ENCODE data around the gene FMO1.
A peak's percentile ranks its signal among the peaks of the same experiment; 100 is the strongest.
"Not testable (repeated sequence)": the region's sequence is repeated elsewhere in the genome, so short reads cannot be mapped to it uniquely, and the experiment has no call there.

Gene FMO1

DNA sequence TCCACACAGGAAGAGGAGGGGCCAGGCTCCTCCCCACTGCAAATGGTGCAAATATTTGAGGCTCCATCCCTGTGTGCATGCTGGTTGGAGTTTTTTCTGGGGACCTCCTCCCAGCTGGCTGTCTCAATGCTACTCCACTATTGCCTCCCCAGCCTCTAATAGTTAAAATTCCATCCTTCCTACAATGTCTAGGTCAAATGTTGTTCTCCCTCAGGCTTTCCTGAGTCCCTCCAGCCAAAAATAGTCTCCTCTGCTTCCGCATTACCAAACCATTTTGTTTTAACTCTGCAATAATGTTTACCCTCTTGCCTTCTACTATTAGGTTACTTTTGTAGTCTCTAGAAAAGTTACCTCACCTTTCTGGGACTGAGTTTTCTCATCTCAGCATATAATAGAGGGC, 29.6 kb upstream of the FMO1 start:
- H3K27me3 ChIP-seq (ENCODE audit: control insufficient read depth in 5 of 5, insufficient read depth in 4 of 5, low read length in 5 of 5): no peaks in the 10 kb centered on the region
- H3K4me1 ChIP-seq (ENCODE audit: control insufficient read depth in 5 of 5, insufficient read depth in 5 of 5, low read length in 5 of 5): peaks cover 0 to 41% (median 33%) of the 10 kb centered on the region in 5 donors
- no peaks in the 10 kb centered on the region for H3K9me3 ChIP-seq (ENCODE audit: control insufficient read depth in 5 of 5, low read length in 5 of 5)
- no peaks in the 10 kb centered on the region for H3K36me3 ChIP-seq (ENCODE audit: control insufficient read depth in 5 of 5, insufficient read depth in 5 of 5, low read length in 5 of 5)
- H3K4me3 ChIP-seq (ENCODE audit: low read depth in 1 of 5, low read length in 5 of 5): no peak overlapping the region
- H3K27ac ChIP-seq (ENCODE audit: low read depth, low read length): no peak overlapping the region
- no peak overlapping the region for H3K9ac ChIP-seq (ENCODE audit: low read length in 5 of 5)

DNA sequence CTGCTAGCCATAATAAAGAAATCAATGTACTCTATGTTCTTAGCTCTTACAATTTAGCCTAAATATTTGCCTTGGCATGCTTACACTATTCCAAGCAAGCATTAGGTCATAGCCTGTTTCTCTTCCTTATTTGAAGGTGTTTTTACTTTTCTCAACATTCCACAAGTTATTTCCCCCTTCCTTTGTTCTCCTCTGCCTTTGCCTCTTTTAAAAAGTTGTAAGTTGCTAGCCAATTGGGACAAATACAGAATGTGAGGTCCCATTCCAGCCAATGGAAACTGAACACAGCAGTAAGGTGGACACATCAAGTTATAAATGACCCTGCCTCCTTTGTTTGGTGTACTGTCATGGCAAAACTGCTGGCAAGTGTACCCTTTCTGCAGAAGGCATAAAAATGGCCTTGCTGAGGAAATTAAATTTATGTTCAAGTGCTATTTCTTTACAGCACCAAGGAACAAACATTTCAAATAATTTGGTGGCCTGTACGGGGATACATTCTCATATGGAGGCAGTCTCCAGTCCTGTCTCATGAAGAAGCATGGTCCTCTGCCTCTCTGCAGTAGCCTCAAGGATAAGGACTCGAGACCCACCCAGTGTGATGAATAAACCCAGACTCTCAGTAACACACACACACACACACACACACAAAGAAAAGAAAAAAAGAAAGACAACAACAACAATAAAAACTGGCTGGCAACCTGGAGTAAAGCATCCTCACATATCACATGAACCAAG, 28.8 kb upstream of the FMO1 start:
- no peak overlapping the region for H3K4me3 ChIP-seq (ENCODE audit: low read depth in 1 of 5, low read length in 5 of 5)
- no peaks in the 10 kb centered on the region for H3K9me3 ChIP-seq (ENCODE audit: control insufficient read depth in 5 of 5, low read length in 5 of 5)
- H3K27me3 ChIP-seq (ENCODE audit: control insufficient read depth in 5 of 5, insufficient read depth in 4 of 5, low read length in 5 of 5): no peaks in the 10 kb centered on the region
- H3K9ac ChIP-seq (ENCODE audit: low read length in 5 of 5): no peak overlapping the region
- H3K36me3 ChIP-seq (ENCODE audit: control insufficient read depth in 5 of 5, insufficient read depth in 5 of 5, low read length in 5 of 5): no peaks in the 10 kb centered on the region
- peaks cover 0 to 41% (median 29%) of the 10 kb centered on the region in 5 donors for H3K4me1 ChIP-seq (ENCODE audit: control insufficient read depth in 5 of 5, insufficient read depth in 5 of 5, low read length in 5 of 5)
- H3K27ac ChIP-seq (ENCODE audit: low read depth, low read length): peak overlapping the region; percentile 61

DNA sequence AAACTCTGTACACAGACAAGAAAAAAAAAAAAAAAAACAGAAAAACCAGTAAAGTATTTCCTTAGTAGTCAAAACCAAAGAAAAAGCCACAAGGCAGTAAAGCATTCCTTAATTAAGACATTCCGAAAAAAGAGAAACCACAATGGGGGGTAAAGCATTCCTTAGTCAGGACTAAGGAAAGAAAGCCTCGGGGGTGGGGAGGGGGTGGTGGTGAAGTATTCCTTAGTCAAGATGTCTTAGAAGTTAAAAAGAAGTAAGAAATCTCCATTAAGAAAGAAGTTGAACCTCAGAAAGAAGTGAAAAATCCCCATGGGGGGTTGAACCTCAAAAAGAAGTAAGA, 28.2 kb upstream of the FMO1 start:
- Histone ChIP-seq H3K9me3 (ENCODE audit: control insufficient read depth in 5 of 5, low read length in 5 of 5) (no peaks in the 10 kb centered on the region), H3K27me3 (ENCODE audit: control insufficient read depth in 5 of 5, insufficient read depth in 4 of 5, low read length in 5 of 5) (no peaks in the 10 kb centered on the region), H3K9ac (ENCODE audit: low read length in 5 of 5) (peak overlapping the region in 2 of 5 donors; percentile 56 to 75), H3K4me1 (ENCODE audit: control insufficient read depth in 5 of 5, insufficient read depth in 5 of 5, low read length in 5 of 5) (peaks cover 0 to 40% (median 27%) of the 10 kb centered on the region in 5 donors), H3K4me3 (ENCODE audit: low read depth in 1 of 5, low read length in 5 of 5) (peak overlapping the region in 1 of 5 donors; percentile 49), H3K27ac (ENCODE audit: low read depth, low read length) (peak overlapping the region; percentile 61), H3K36me3 (ENCODE audit: control insufficient read depth in 5 of 5, insufficient read depth in 5 of 5, low read length in 5 of 5) (no peaks in the 10 kb centered on the region)

DNA sequence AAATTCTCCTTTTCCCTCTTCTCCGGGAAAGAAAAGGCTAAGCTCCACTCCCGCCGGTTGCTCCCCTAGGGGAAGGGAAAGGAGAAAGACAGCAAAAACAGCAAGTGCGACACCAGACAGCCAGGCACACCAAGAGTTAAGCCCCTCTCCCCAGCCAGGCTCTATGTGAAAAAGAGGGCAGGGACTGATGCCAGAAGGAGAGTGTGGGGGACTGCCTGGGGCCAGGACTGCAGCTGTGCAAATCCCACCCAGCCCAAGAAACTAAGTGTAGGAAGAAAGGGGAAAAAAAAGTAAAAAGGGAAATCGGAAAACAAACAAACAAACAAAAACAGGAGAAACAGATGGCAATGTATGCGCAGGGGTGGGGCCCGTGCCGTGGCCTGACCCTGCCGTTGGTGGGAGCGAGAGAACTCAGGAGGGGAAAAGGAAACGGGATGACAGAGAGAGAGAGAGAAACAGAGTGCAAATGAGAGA, 27.7 kb upstream of the FMO1 start:
- H3K9ac ChIP-seq (ENCODE audit: low read length in 5 of 5): peak overlapping the region in 2 of 5 donors; percentile 56 to 75
- H3K4me3 ChIP-seq (ENCODE audit: low read depth in 1 of 5, low read length in 5 of 5): peak overlapping the region in 3 of 5 donors; percentile 40 to 59 (median 49)
- peak overlapping the region; percentile 61 for H3K27ac ChIP-seq (ENCODE audit: low read depth, low read length)
- peaks cover 0 to 40% (median 27%) of the 10 kb centered on the region in 5 donors for H3K4me1 ChIP-seq (ENCODE audit: control insufficient read depth in 5 of 5, insufficient read depth in 5 of 5, low read length in 5 of 5)
- no peaks in the 10 kb centered on the region for H3K36me3 ChIP-seq (ENCODE audit: control insufficient read depth in 5 of 5, insufficient read depth in 5 of 5, low read length in 5 of 5)
- H3K9me3 ChIP-seq (ENCODE audit: control insufficient read depth in 5 of 5, low read length in 5 of 5): no peaks in the 10 kb centered on the region
- no peaks in the 10 kb centered on the region for H3K27me3 ChIP-seq (ENCODE audit: control insufficient read depth in 5 of 5, insufficient read depth in 4 of 5, low read length in 5 of 5)

DNA sequence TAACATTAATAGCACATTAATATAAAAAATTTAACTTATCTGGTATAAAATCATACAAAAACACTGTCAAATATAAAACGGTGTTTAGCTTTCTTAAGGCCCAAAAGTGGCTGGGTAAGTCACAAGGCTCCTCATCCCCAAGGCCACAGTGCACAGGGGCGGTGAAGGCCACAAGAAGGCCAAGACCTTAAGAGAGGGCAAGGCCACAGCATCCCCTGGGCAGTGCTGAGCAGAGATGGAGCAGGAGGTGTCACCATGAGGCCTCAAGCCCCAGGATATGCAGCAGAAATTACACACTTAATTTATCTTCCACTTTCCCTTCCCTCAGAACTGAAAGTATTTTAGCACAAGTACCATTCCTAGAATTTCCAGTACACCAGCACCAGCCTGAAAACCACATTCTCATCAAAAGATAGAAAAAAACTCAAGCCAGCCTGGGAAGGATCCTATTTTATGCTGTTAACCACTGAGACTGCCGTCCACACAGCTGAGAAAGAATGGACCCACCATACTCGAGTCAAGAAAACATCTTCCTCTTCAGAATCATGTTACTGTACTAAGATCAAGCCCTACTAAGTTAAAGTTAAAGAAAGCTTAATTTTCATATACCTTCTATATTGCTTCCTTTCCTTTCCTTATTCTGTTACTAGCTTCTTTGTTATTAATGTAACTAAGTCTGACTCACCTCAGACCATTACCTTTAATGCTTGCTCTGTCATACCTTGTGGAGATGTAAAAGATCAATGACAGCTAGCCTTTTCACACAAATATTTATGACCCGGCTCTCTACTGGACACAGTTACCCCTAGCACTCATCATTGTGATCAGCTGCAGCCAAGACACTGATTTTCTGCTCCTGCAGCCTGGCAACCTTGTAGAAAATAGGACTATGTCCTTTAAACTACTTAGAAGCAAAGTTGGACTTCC, 26.4 kb upstream of the FMO1 start:
- no peaks in the 10 kb centered on the region for H3K27me3 ChIP-seq (ENCODE audit: control insufficient read depth in 5 of 5, insufficient read depth in 4 of 5, low read length in 5 of 5)
- H3K27ac ChIP-seq (ENCODE audit: low read depth, low read length): no peak overlapping the region
- H3K36me3 ChIP-seq (ENCODE audit: control insufficient read depth in 5 of 5, insufficient read depth in 5 of 5, low read length in 5 of 5): no peaks in the 10 kb centered on the region
- peaks cover 0 to 40% (median 31%) of the 10 kb centered on the region in 5 donors for H3K4me1 ChIP-seq (ENCODE audit: control insufficient read depth in 5 of 5, insufficient read depth in 5 of 5, low read length in 5 of 5)
- peak overlapping the region in 1 of 5 donors; percentile 0 for H3K9ac ChIP-seq (ENCODE audit: low read length in 5 of 5)
- no peaks in the 10 kb centered on the region for H3K9me3 ChIP-seq (ENCODE audit: control insufficient read depth in 5 of 5, low read length in 5 of 5)
- no peak overlapping the region for H3K4me3 ChIP-seq (ENCODE audit: low read depth in 1 of 5, low read length in 5 of 5)

DNA sequence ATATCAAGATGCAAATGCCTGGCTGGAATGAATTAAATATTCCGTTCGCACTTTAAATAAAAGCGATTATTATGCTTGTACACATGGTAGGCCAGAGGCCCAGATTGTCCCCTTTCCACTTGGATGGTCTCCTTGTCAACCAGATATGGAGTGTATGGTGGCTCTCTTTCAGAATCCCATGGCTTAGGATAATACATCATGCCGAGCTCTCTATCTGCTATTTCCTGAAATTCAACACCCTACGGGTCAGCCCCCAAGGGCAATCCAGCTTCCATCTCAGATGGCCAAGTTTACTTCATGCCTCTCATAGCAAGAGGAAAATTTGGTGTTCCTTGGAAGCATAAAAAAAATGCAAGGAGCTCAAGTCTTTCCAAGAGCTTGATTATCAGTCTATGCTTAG, 25.4 kb upstream of the FMO1 start:
- no peaks in the 10 kb centered on the region for H3K36me3 ChIP-seq (ENCODE audit: control insufficient read depth in 5 of 5, insufficient read depth in 5 of 5, low read length in 5 of 5)
- no peak overlapping the region for H3K27ac ChIP-seq (ENCODE audit: low read depth, low read length)

DNA sequence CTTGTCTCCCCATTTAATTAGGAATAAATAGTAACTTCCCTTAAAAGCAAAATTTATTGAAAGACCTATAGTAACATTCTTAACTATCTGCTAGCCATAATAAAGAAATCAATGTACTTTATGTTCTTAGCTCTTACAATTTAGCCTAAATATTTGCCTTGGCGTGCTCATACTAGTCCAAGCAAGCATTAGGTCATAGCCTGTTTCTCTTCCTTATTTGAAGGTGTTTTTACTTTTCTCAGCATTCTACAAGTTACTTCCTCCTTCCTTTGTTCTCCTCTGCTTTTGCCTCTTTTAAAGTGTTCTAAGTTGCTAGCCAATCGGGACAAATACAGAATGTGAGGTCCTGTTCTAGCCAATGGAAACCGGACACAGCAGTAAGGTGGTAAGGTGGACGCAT, 24.0 kb upstream of the FMO1 start:
- not testable (repeated sequence) for H3K9ac ChIP-seq (ENCODE audit: low read length in 5 of 5); H3K27me3 ChIP-seq (ENCODE audit: control insufficient read depth in 5 of 5, insufficient read depth in 4 of 5, low read length in 5 of 5); H3K27ac ChIP-seq (ENCODE audit: low read depth, low read length); H3K36me3 ChIP-seq (ENCODE audit: control insufficient read depth in 5 of 5, insufficient read depth in 5 of 5, low read length in 5 of 5); H3K4me3 ChIP-seq (ENCODE audit: low read depth in 1 of 5, low read length in 5 of 5); H3K9me3 ChIP-seq (ENCODE audit: control insufficient read depth in 5 of 5, low read length in 5 of 5)
- peaks cover 0 to 31% (median 26%) of the 10 kb centered on the region in 5 donors for H3K4me1 ChIP-seq (ENCODE audit: control insufficient read depth in 5 of 5, insufficient read depth in 5 of 5, low read length in 5 of 5)

More for the DNA sequence above, 25.4 kb upstream of the FMO1 start:
- H3K9ac ChIP-seq (ENCODE audit: low read length in 5 of 5): no peak overlapping the region
- no peaks in the 10 kb centered on the region for H3K9me3 ChIP-seq (ENCODE audit: control insufficient read depth in 5 of 5, low read length in 5 of 5)
- H3K4me3 ChIP-seq (ENCODE audit: low read depth in 1 of 5, low read length in 5 of 5): no peak overlapping the region
- H3K27me3 ChIP-seq (ENCODE audit: control insufficient read depth in 5 of 5, insufficient read depth in 4 of 5, low read length in 5 of 5): no peaks in the 10 kb centered on the region
- H3K4me1 ChIP-seq (ENCODE audit: control insufficient read depth in 5 of 5, insufficient read depth in 5 of 5, low read length in 5 of 5): peaks cover 0 to 40% (median 31%) of the 10 kb centered on the region in 5 donors

DNA sequence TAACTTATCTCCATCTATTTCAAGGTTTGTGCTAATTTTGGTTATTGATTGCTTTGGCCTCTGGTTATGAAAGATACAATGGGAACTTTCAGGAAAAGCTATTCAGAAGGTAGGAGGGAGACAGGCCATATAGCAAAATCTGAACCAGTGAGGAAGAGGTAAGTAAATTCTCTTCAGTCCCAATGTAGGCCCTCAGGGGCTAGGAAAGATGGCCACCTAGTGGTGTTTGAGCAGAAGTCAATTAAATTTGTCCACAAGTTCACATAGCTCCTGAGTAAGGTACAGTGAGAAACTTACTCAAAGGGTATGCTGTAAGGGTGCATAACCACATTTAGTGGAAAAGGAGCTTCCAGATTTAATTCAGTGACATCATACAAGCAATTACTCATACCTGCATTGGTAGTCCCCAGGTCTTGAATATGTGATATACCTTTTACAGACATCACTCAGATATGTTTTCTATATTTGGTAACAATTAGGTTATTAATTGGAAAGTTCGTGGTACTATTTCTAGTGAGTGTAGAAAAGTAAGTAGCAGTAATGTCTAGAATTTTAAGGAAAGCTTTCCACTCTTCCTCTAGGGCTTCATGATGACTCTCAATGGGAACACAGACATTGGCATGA, 21.4 kb upstream of the FMO1 start:
- Histone ChIP-seq H3K27me3 (ENCODE audit: control insufficient read depth in 5 of 5, insufficient read depth in 4 of 5, low read length in 5 of 5) (no peaks in the 10 kb centered on the region), H3K27ac (ENCODE audit: low read depth, low read length) (no peak overlapping the region), H3K9ac (ENCODE audit: low read length in 5 of 5) (peak overlapping the region in 1 of 5 donors; percentile 0), H3K4me1 (ENCODE audit: control insufficient read depth in 5 of 5, insufficient read depth in 5 of 5, low read length in 5 of 5) (peaks cover 0 to 21% (median 12%) of the 10 kb centered on the region in 5 donors), H3K9me3 (ENCODE audit: control insufficient read depth in 5 of 5, low read length in 5 of 5) (no peaks in the 10 kb centered on the region), H3K36me3 (ENCODE audit: control insufficient read depth in 5 of 5, insufficient read depth in 5 of 5, low read length in 5 of 5) (no peaks in the 10 kb centered on the region), H3K4me3 (ENCODE audit: low read depth in 1 of 5, low read length in 5 of 5) (no peak overlapping the region)

DNA sequence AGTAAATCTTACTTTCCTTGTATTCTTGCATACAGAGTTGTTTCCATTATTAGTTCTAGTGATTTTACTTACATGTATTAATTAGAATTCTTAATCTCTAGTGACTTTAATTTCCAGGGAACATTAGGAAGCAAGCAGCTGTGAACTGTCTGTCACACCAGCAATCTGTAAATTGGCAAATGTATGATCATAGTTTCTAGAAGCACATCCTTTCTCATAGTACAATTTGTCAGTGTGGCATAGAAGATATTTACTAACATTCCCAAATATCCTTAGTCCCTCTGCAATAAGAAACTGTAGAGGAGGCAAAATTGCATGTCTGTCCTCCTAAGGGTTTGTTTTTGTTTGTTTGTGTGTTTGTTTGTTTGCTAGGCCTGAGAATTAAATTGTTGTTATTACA, 17.0 kb upstream of the FMO1 start:
- H3K9me3 ChIP-seq (ENCODE audit: control insufficient read depth in 5 of 5, low read length in 5 of 5): no peaks in the 10 kb centered on the region
- H3K9ac ChIP-seq (ENCODE audit: low read length in 5 of 5): no peak overlapping the region
- H3K4me1 ChIP-seq (ENCODE audit: control insufficient read depth in 5 of 5, insufficient read depth in 5 of 5, low read length in 5 of 5): peaks cover 0 to 3% (median 0%) of the 10 kb centered on the region in 5 donors
- H3K27me3 ChIP-seq (ENCODE audit: control insufficient read depth in 5 of 5, insufficient read depth in 4 of 5, low read length in 5 of 5): no peaks in the 10 kb centered on the region
- no peak overlapping the region for H3K27ac ChIP-seq (ENCODE audit: low read depth, low read length)
- H3K36me3 ChIP-seq (ENCODE audit: control insufficient read depth in 5 of 5, insufficient read depth in 5 of 5, low read length in 5 of 5): no peaks in the 10 kb centered on the region
- H3K4me3 ChIP-seq (ENCODE audit: low read depth in 1 of 5, low read length in 5 of 5): no peak overlapping the region
